Activated T-helper 17 cell treated with anti-CD3 and anti-CD28 coated beads, Interleukin-2, amount 50 U/mL, for 72 hours (primary cell): Measurements from ENCODE around the gene E2F1. TPM values are rescaled to one million over a fixed set of nuclear protein-coding genes. Genes with fewer than 3 reads are reported as not detected.

Experiments
- ATAC-seq: fragments of 150-1000 bp; cut with Tn5 transposase; replicated peaks from 2 replicates; pipeline ENCODE4 v1.10.0; 2021; ENCODE audit warnings: mild to moderate bottlenecking, moderate library complexity
- H3K27ac Mint-ChIP-seq: one replicate; pipeline ENCODE4 v1.8.0; 2022; ENCODE audit warnings: mixed read lengths
- H3K27me3 Mint-ChIP-seq: one replicate; pipeline ENCODE4 v1.8.0; 2022; ENCODE audit warnings: mixed read lengths
- H3K36me3 Mint-ChIP-seq: one replicate; pipeline ENCODE4 v1.8.0; 2022; ENCODE audit warnings: low read depth, mild to moderate bottlenecking, mixed read lengths
- H3K4me1 Mint-ChIP-seq: one replicate; pipeline ENCODE4 v1.8.0; 2022; ENCODE audit warnings: mixed read lengths
- H3K4me3 Mint-ChIP-seq: one replicate; pipeline ENCODE4 v1.8.0; 2022; ENCODE audit warnings: mild to moderate bottlenecking, mixed read lengths
- H3K9me3 Mint-ChIP-seq: one replicate; pipeline ENCODE4 v1.8.0; 2022; ENCODE audit warnings: mixed read lengths
- total RNA-seq, 2 donors: library from RNA; stranded (reverse); gene quantifications; one replicate each; pipeline ENCODE4 v1.2.3, GENCODE V29; 2022

Gene E2F1
- total RNA-seq, result 10 to 100 TPM; 40.2 to 65.4 TPM

GRCh38 chr20:33686100-33686983 lies at the start of gene E2F1:
Gene E2F1 (minus strand): TSS chr20:33686385. CDS start chr20:33686264, 121 bp downstream.
- Mint-ChIP-seq H3K9me3 (no peaks in the 10 kb centered on the region), H3K27ac (peak within 1 kb of the TSS; percentile 84), H3K27me3 (no peaks in the 10 kb centered on the region), H3K36me3 (peaks cover 20% of the 10 kb centered on the region), H3K4me1 (peaks cover 32% of the 10 kb centered on the region), H3K4me3 (peak within 1 kb of the TSS; percentile 85)
- ATAC-seq, result peak; percentile 91

DNA sequence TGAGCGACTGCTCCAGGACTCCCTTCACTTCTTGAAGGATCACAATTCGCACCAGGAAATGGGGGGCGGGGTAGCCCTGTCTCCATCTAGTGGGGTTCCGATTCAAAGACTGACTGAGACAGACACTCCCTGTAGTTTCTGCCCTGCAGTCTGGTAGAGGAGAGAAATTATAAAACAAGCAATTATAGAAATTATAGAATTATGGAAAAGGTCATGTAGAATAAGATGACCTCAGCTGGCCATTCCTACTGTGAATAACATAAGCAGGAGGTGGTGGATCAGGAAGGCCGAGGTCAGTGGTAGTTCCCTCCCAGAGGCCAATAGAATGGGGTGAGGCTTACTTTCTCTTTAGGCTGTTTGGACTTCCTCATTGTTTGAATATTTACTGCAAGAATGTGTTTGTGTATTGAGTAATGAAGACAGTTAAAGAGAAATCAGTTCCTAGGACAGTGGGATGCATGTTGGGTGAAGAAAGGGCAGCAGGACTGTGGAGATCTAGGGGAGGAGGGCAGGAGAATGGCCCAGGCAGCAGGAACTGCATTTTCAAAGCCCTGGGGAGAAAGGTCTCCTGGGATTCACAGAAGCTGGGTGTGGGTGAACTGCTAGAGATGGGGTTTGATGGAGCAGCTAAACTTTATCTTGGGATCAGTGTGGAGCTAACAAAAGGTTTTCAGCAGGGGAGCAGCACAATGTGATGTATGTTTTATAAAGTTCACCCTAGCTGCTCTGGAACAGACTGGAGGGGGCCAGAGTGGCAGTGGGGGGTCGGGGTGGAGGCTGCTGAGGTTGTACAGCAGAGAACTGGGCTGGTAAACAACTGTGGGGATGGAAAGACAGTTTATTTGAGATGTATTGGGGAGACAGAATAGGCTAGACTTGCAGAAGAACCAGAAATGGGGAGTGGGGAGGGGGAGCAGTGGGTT lies 47.7 kb upstream of the E2F1 start:
- H3K4me3 Mint-ChIP-seq, result peak overlapping the region; percentile 91
- no peaks in the 10 kb centered on the region for H3K36me3 Mint-ChIP-seq
- H3K27me3 Mint-ChIP-seq, result no peaks in the 10 kb centered on the region
- H3K27ac Mint-ChIP-seq, result no peak overlapping the region
- H3K9me3 Mint-ChIP-seq, result no peaks in the 10 kb centered on the region
- H3K4me1 Mint-ChIP-seq, result peaks cover 18% of the 10 kb centered on the region
- ATAC-seq, result no peak

- Mint-ChIP-seq H3K27me3 (no peaks in the 10 kb centered on the region), H3K4me3 (peak overlapping the region; percentile 91), H3K4me1 (peaks cover 13% of the 10 kb centered on the region), H3K36me3 (no peaks in the 10 kb centered on the region), H3K9me3 (no peaks in the 10 kb centered on the region), H3K27ac (no peak overlapping the region)
- ATAC-seq, result peak; percentile 73
Observed at GRCh38 chr20:33732166-33732970, 46.2 kb upstream of the E2F1 start.

- H3K4me1 Mint-ChIP-seq, result peaks cover 13% of the 10 kb centered on the region
- H3K27ac Mint-ChIP-seq, result peak within 1 kb of the TSS; percentile 88
- no peaks in the 10 kb centered on the region for H3K9me3 Mint-ChIP-seq
- ATAC-seq, result peak; percentile 90
- H3K27me3 Mint-ChIP-seq, result no peaks in the 10 kb centered on the region
- H3K4me3 Mint-ChIP-seq, result peak within 1 kb of the TSS; percentile 91
- H3K36me3 Mint-ChIP-seq, result no peaks in the 10 kb centered on the region
Observed at GRCh38 chr20:33731693-33732165, 45.5 kb upstream of the E2F1 start, which contains the start of gene ZNF341. Gene ZNF341 (plus strand): TSS chr20:33731996. CDS start chr20:33732022, 26 bp downstream.

DNA sequence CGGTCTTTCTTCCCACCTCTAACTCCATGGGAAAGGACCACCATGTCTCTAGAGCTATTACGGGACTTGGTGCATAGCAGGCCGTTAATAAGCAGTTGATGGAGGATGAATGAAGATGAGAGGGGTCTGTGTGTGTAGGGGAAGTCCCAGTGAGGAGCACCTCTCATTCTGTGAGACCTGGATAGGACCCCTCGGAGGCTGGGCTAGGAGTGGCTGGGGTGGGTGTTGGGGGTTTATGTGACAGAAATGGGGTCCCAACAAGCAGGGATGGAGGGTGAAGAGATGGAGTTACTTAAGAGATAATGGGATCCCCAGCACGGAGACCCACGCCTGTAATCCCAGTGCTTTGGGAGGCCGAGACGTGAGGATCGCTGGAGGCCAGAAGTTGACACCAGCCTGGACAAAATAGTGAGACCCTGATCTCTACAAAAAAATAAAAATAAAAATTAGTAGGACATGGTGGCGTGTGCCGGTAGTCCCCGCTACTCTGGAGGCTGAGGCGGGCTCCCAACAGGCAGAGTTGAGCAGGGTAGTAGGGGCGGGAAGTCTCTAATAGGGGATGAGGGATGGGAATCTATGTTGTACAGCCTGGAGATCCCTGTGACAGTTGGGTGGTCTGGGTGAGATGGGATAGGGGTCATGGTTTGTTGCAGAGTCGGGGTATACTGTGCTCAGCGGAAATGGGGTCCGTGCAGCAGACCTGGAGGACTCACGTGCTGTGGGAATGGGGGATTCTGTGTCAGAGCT lies 44.9 kb upstream of the E2F1 start:
- Mint-ChIP-seq H3K4me3 (peak overlapping the region; percentile 91), H3K36me3 (no peaks in the 10 kb centered on the region), H3K9me3 (no peaks in the 10 kb centered on the region), H3K27ac (peak overlapping the region; percentile 88), H3K27me3 (no peaks in the 10 kb centered on the region), H3K4me1 (peaks cover 11% of the 10 kb centered on the region)
- no peak for ATAC-seq

DNA sequence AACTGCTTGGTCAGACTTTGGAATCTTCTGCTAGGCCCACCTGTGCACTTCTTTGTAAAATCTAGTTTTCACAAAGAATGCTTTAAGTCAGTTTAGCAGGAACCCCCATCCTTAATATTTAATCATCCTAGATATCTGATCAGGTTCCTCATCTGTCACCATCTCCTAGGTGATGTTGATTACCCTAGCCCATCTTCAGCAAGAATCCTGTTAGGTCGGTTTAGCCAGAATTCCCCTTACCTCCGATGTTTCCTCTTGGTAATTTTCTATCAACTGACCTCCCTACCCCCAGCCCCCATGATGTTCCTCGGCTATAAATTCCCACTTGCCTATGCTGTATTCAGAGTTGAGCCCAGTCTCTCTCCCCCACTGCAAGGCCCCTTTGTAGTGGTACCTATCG lies 42.9 kb upstream of the E2F1 start:
- Mint-ChIP-seq H3K27ac (no peak overlapping the region), H3K27me3 (no peaks in the 10 kb centered on the region), H3K4me1 (peaks cover 5% of the 10 kb centered on the region), H3K4me3 (no peak overlapping the region), H3K36me3 (no peaks in the 10 kb centered on the region), H3K9me3 (no peaks in the 10 kb centered on the region)
- no peak for ATAC-seq

- Mint-ChIP-seq H3K27me3 (no peaks in the 10 kb centered on the region), H3K36me3 (no peaks in the 10 kb centered on the region), H3K4me3 (no peak overlapping the region), H3K9me3 (no peaks in the 10 kb centered on the region), H3K4me1 (no peaks in the 10 kb centered on the region), H3K27ac (no peak overlapping the region)
- ATAC-seq, result no peak
Observed at GRCh38 chr20:33728463-33728862, 42.3 kb upstream of the E2F1 start.

- no peaks in the 10 kb centered on the region for H3K4me1 Mint-ChIP-seq
- H3K9me3 Mint-ChIP-seq, result no peaks in the 10 kb centered on the region
- H3K36me3 Mint-ChIP-seq, result no peaks in the 10 kb centered on the region
- no peak for ATAC-seq
- H3K27ac Mint-ChIP-seq, result no peak overlapping the region
- no peaks in the 10 kb centered on the region for H3K27me3 Mint-ChIP-seq
- H3K4me3 Mint-ChIP-seq, result no peak overlapping the region
Observed at GRCh38 chr20:33727806-33728205, 41.6 kb upstream of the E2F1 start.

GRCh38 chr20:33727115-33727479 lies 40.9 kb upstream of the E2F1 start:
- Mint-ChIP-seq H3K4me1 (no peaks in the 10 kb centered on the region), H3K27ac (no peak overlapping the region), H3K9me3 (no peaks in the 10 kb centered on the region), H3K36me3 (no peaks in the 10 kb centered on the region), H3K27me3 (no peaks in the 10 kb centered on the region), H3K4me3 (no peak overlapping the region)
- no peak for ATAC-seq

- H3K4me3 Mint-ChIP-seq, result no peak overlapping the region
- no peaks in the 10 kb centered on the region for H3K27me3 Mint-ChIP-seq
- H3K27ac Mint-ChIP-seq, result no peak overlapping the region
- no peaks in the 10 kb centered on the region for H3K9me3 Mint-ChIP-seq
- H3K36me3 Mint-ChIP-seq, result no peaks in the 10 kb centered on the region
- no peak for ATAC-seq
- H3K4me1 Mint-ChIP-seq, result no peaks in the 10 kb centered on the region
Observed at GRCh38 chr20:33725607-33726264, 39.6 kb upstream of the E2F1 start.

DNA sequence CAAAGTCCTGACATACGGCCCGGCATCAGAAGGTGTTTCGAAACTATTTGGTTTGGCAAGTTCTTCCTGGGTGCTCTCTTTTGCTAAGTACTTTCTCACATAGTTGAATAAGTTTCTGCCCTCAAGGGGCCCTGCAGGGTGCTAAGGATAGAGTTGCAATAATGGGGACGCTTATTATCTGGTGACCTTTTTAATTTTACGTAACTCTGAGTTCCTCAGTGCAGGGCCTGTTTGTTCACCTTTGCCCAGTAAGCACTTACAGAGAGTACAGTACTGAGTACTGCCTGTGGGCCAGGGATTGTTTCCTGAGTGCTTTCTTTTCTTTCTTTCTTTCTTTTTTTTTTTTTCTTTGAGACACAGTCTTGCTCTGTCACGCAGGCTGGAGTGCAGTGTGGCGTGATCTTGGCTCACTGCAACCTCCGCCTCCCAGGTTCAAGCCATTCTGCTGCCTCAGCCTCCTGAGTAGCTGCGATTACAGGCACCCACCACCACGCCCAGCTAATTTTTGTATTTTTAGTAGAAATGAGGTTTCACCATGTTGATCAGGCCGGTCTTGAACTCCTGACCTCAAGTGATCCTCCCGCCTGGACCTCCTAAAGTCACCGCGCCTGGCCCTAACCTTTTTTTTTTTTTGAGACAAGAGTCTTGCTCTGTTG lies 38.4 kb upstream of the E2F1 start:
- no peak for ATAC-seq
- Mint-ChIP-seq H3K27me3 (no peaks in the 10 kb centered on the region), H3K4me1 (peaks cover 5% of the 10 kb centered on the region), H3K4me3 (no peak overlapping the region), H3K27ac (no peak overlapping the region), H3K36me3 (no peaks in the 10 kb centered on the region), H3K9me3 (peaks cover 4% of the 10 kb centered on the region)

GRCh38 chr20:33721391-33722140 lies 35.4 kb upstream of the E2F1 start:
- Mint-ChIP-seq H3K36me3 (no peaks in the 10 kb centered on the region), H3K4me3 (peak overlapping the region; percentile 68), H3K9me3 (peaks cover 4% of the 10 kb centered on the region), H3K4me1 (peaks cover 9% of the 10 kb centered on the region), H3K27ac (peak overlapping the region; percentile 38), H3K27me3 (no peaks in the 10 kb centered on the region)
- no peak for ATAC-seq
